Fibroblast of lung (primary cell): Measurements from ENCODE around the gene CARS1. TPM values are rescaled to one million over a fixed set of nuclear protein-coding genes. Genes with fewer than 3 reads are reported as not detected.

Source experiments
- DNase-seq, 2 donors: peaks; one replicate each; pipeline versions ENCODE4 v3.0.0 to v3.0.0-alpha.2; 2010; ENCODE audit warnings: low read depth in 2 of 2
- H2AFZ ChIP-seq: 2 replicates; pipeline ENCODE4 v1.5.1; 2012; ENCODE audit warnings: low read length, control low read depth, inconsistent platforms
- H3K27ac ChIP-seq: 2 replicates; pipeline ENCODE4 v1.5.1; 2011; ENCODE audit warnings: low read length, control low read depth; ENCODE audit not compliant: insufficient read depth
- H3K27me3 ChIP-seq: 2 replicates; pipeline ENCODE4 v1.5.1; 2011; ENCODE audit warnings: mild to moderate bottlenecking, low read length; ENCODE audit not compliant: control insufficient read depth, insufficient read depth
- H3K36me3 ChIP-seq: 2 replicates; pipeline ENCODE4 v1.5.1; 2011; ENCODE audit warnings: low read length; ENCODE audit not compliant: control insufficient read depth, insufficient read depth
- H3K4me1 ChIP-seq: 2 replicates; pipeline ENCODE4 v1.5.1; 2011; ENCODE audit warnings: low read length; ENCODE audit not compliant: control insufficient read depth, insufficient read depth; ENCODE audit errors: extremely low read depth
- H3K4me2 ChIP-seq: 2 replicates; pipeline ENCODE4 v1.5.1; 2011; ENCODE audit warnings: low read length, control low read depth; ENCODE audit not compliant: insufficient read depth; ENCODE audit errors: extremely low read depth
- H3K4me3 ChIP-seq, 4 experiments: fragments of 200-600 bp in 1 of 4; sonication (generic) in 1 of 4; replicated peaks in 1 of 4; 2 replicates each; pipeline ENCODE4 v1.5.1; 2011 to 2016; ENCODE audit warnings: low read length in 4 of 4, low read depth in 3 of 4, mild to moderate bottlenecking in 3 of 4, control low read depth in 2 of 4, inconsistent platforms in 1 of 4, mixed read lengths in 1 of 4; ENCODE audit not compliant: insufficient read depth in 1 of 4; ENCODE audit errors: control extremely low read depth in 1 of 4
- H3K79me2 ChIP-seq: 2 replicates; pipeline ENCODE4 v1.5.1; 2012; ENCODE audit warnings: mild to moderate bottlenecking, low read length, inconsistent platforms; ENCODE audit not compliant: control insufficient read depth, insufficient read depth
- H3K9ac ChIP-seq: 2 replicates; pipeline ENCODE4 v1.5.1; 2011; ENCODE audit warnings: mild to moderate bottlenecking, low read length, control low read depth; ENCODE audit not compliant: insufficient read depth
- H3K9me3 ChIP-seq: 2 replicates; pipeline ENCODE4 v1.5.1; 2012; ENCODE audit warnings: low read depth, low read length; ENCODE audit not compliant: control insufficient read depth, insufficient read depth
- H4K20me1 ChIP-seq: 2 replicates; pipeline ENCODE4 v1.5.1; 2011; ENCODE audit warnings: low read length; ENCODE audit not compliant: control insufficient read depth, insufficient read depth; ENCODE audit errors: extremely low read depth
- CTCF ChIP-seq, 2 donors: IDR thresholded peaks in 1 of 2; conservative IDR thresholded peaks in 1 of 2; 1 replicate in 1 of 2; 2 replicates in 1 of 2; pipeline ENCODE4 v1.5.1; 2011 to 2012; ENCODE audit warnings: low read length in 2 of 2, control low read depth in 1 of 2, inconsistent platforms in 1 of 2, low read depth in 1 of 2, mild to moderate bottlenecking in 1 of 2
- EZH2 ChIP-seq: IDR thresholded peaks from 2 replicates; pipeline ENCODE4 v1.5.1; 2012; ENCODE audit warnings: low read length, control low read depth, mild to moderate bottlenecking; ENCODE audit errors: missing control alignments
- polyA plus RNA-seq, 2 donors: library from polyadenylated mRNA; depleted of rRNA in 1 of 2; stranded (reverse) in 1 of 2; unstranded in 1 of 2; fragments of >200 nt; gene quantifications; 2 replicates each; pipeline ENCODE4 v1.2.1, GENCODE V29; 2011 to 2012; ENCODE audit warnings: missing spikeins in 1 of 2
- total RNA-seq: library from RNA; depleted of rRNA; stranded (reverse); fragments of >200 nt; gene quantifications from 2 replicates; pipeline ENCODE4 v1.2.1, GENCODE V29; 2014

CARS1 gene
- total and polyA plus RNA-seq, 2 donors (not counting 1 experiment from before 2014, with no cell fraction given) = 67.5 to 149 TPM

- H3K4me1 ChIP-seq = peaks cover 5% of the 10 kb centered on the region
- TF ChIP-seq CTCF (conservative IDR thresholded peaks at IDR 0.05 in 1 of 2, IDR thresholded peaks at IDR 0.05 in 1 of 2; ENCODE audit: low read depth in 1 of 2, low read length in 2 of 2) (no peak), EZH2 (no peak)
Measured at GRCh38 chr11:2999464-2999998, 57.7 kb downstream of the CARS1 start.

GRCh38 chr11:2998073-2998850 is 59.0 kb downstream of the CARS1 start:
- H3K79me2 ChIP-seq = no peaks in the 10 kb centered on the region
- no peaks in the 10 kb centered on the region for H3K9me3 ChIP-seq
- H2AFZ ChIP-seq = no peak overlapping the region
- peaks cover 5% of the 10 kb centered on the region for H3K4me1 ChIP-seq
- no peak overlapping the region for H3K4me3 ChIP-seq
- no peak overlapping the region for H3K9ac ChIP-seq
- no peaks in the 10 kb centered on the region for H3K27me3 ChIP-seq
- no peak for DNase-seq
- no peak overlapping the region for H3K27ac ChIP-seq
- H4K20me1 ChIP-seq = no peaks in the 10 kb centered on the region
- no peak overlapping the region for H3K4me2 ChIP-seq
- TF ChIP-seq EZH2 = no peak
- no peak for TF ChIP-seq CTCF (conservative IDR thresholded peaks at IDR 0.05 in 1 of 2, IDR thresholded peaks at IDR 0.05 in 1 of 2; ENCODE audit: low read depth in 1 of 2, low read length in 2 of 2)
- H3K36me3 ChIP-seq = peaks cover 26% of the 10 kb centered on the region

More at GRCh38 chr11:2999464-2999998, 57.7 kb downstream of the CARS1 start:
- Histone ChIP-seq H3K27me3 (no peaks in the 10 kb centered on the region), H3K9ac (no peak overlapping the region), H3K27ac (no peak overlapping the region), H4K20me1 (no peaks in the 10 kb centered on the region), H2AFZ (no peak overlapping the region), H3K4me3 (no peak overlapping the region), H3K79me2 (no peaks in the 10 kb centered on the region), H3K4me2 (no peak overlapping the region), H3K36me3 (peaks cover 35% of the 10 kb centered on the region), H3K9me3 (no peaks in the 10 kb centered on the region)
- no peak for DNase-seq

- H3K27me3 ChIP-seq = no peaks in the 10 kb centered on the region
- H3K27ac ChIP-seq = no peak overlapping the region
Measured at GRCh38 chr11:2997406-2997805, 59.8 kb downstream of the CARS1 start.

More at GRCh38 chr11:2997406-2997805, 59.8 kb downstream of the CARS1 start:
- H3K9ac ChIP-seq = no peak overlapping the region
- no peaks in the 10 kb centered on the region for H3K79me2 ChIP-seq
- no peak for TF ChIP-seq CTCF (conservative IDR thresholded peaks at IDR 0.05 in 1 of 2, IDR thresholded peaks at IDR 0.05 in 1 of 2; ENCODE audit: low read depth in 1 of 2, low read length in 2 of 2)
- no peak for TF ChIP-seq EZH2
- no peaks in the 10 kb centered on the region for H3K9me3 ChIP-seq
- no peak overlapping the region for H3K4me3 ChIP-seq
- peaks cover 5% of the 10 kb centered on the region for H3K4me1 ChIP-seq
- peaks cover 20% of the 10 kb centered on the region for H3K36me3 ChIP-seq
- no peak overlapping the region for H2AFZ ChIP-seq
- DNase-seq = no peak
- H3K4me2 ChIP-seq = no peak overlapping the region
- H4K20me1 ChIP-seq = no peaks in the 10 kb centered on the region
